ENCODE results near the gene DHH.

DNA sequence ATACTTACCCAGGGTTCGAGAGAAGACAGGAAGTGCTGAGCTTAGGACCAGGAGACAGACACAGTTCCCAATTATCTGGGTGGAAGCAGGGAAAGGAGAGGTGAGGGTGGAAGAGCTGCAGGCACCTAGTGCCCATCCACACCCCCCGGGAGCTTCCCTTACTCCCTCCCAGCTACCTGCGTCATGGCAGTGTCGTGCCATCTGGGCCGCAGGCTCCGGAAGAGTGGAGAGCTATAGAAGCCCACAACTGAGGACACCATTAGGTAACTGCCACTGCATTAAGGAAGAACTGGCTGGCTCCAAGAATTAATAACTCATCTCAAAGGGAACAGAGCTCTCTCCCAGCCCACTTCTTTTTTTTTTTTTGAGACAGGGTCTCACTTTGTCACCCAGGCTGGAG is 5.8 kb upstream of the DHH start:
- TF ChIP-seq, protein P1, sequence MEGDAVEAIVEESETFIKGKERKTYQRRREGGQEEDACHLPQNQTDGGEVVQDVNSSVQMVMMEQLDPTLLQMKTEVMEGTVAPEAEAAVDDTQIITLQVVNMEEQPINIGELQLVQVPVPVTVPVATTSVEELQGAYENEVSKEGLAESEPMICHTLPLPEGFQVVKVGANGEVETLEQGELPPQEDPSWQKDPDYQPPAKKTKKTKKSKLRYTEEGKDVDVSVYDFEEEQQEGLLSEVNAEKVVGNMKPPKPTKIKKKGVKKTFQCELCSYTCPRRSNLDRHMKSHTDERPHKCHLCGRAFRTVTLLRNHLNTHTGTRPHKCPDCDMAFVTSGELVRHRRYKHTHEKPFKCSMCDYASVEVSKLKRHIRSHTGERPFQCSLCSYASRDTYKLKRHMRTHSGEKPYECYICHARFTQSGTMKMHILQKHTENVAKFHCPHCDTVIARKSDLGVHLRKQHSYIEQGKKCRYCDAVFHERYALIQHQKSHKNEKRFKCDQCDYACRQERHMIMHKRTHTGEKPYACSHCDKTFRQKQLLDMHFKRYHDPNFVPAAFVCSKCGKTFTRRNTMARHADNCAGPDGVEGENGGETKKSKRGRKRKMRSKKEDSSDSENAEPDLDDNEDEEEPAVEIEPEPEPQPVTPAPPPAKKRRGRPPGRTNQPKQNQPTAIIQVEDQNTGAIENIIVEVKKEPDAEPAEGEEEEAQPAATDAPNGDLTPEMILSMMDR (IDR thresholded peaks at IDR 0.05), result no peak
- no peak for TF ChIP-seq EP300 (IDR thresholded peaks at IDR 0.05)

All from upper lobe of left lung (tissue), 4 donors.